ENCODE data around the gene CDH13.

- no peak for TF ChIP-seq ZNF565 (CRISPR knock-in tag; conservative IDR thresholded peaks at IDR 0.05; ENCODE audit: low read depth)
- TF ChIP-seq PATZ1 (CRISPR knock-in tag; IDR thresholded peaks at IDR 0.05; ENCODE audit: borderline replicate concordance), result no peak
- TF ChIP-seq RARB (CRISPR knock-in tag; IDR thresholded peaks at IDR 0.05), result no peak
- TF ChIP-seq PPARA (CRISPR knock-in tag; IDR thresholded peaks at IDR 0.05; ENCODE audit: borderline replicate concordance), result no peak
- no peak for TF ChIP-seq POU6F1 (CRISPR knock-in tag; IDR thresholded peaks at IDR 0.05; ENCODE audit: borderline replicate concordance, low read depth)
- no peak for TF ChIP-seq ARNTL (CRISPR knock-in tag; IDR thresholded peaks at IDR 0.05; ENCODE audit: borderline replicate concordance, low read depth)
- TF ChIP-seq CSDC2 (CRISPR knock-in tag; IDR thresholded peaks at IDR 0.05), result no peak
- TF ChIP-seq ZFP30 (CRISPR knock-in tag; IDR thresholded peaks at IDR 0.05), result no peak
- no peak for TF ChIP-seq GLIS3 (CRISPR knock-in tag; IDR thresholded peaks at IDR 0.05)
- TF ChIP-seq ZFP3 (CRISPR knock-in tag; IDR thresholded peaks at IDR 0.05), result no peak
- no peak for TF ChIP-seq TOX (CRISPR knock-in tag; IDR thresholded peaks at IDR 0.05; ENCODE audit: borderline replicate concordance)
Observed at GRCh38 chr16:83720981-83721380, 1094.2 kb downstream of the CDH13 start.

All from SK-N-SH treated with all-trans-retinoic acid at 6 μM for 48 hours (cell line).